MM.1S (cell line): ENCODE results near the gene SIAH1.

ENCODE experiments used
- CTCF ChIP-seq: fragments of 300-600 bp; sonication (generic); IDR thresholded peaks from 2 replicates; pipeline ENCODE4 v1.5.1; 2016; ENCODE audit warnings: antibody characterized with exemption, low read length, mixed read lengths
- EZH2 ChIP-seq: fragments of 300-600 bp; sonication (generic); optimal IDR thresholded peaks from 2 replicates; pipeline ENCODE3; 2017; ENCODE audit warnings: low read depth, mild to moderate bottlenecking, antibody characterized with exemption, low read length, mixed read lengths
- EZH2phosphoT487 ChIP-seq: fragments of 300-600 bp; sonication (generic); IDR thresholded peaks from 2 replicates; pipeline ENCODE4 v1.6.1; 2018; ENCODE audit warnings: antibody characterized with exemption, low read length

- no peak for TF ChIP-seq CTCF
- TF ChIP-seq EZH2 = no peak
- TF ChIP-seq EZH2phosphoT487 = no peak
Observed at GRCh38 chr16:48384520-48385252, 527 bp downstream of the SIAH1 start.
